Stimulated activated CD8-positive, alpha-beta memory T cell treated with anti-CD3 and anti-CD28 coated beads, Interleukin-4, amount 100 ng/mL, for 1 hour (primary cell): Measurements from ENCODE around the gene COL19A1.
"Not testable (repeated sequence)": the region's sequence is repeated elsewhere in the genome, so short reads cannot be mapped to it uniquely, and the experiment has no call there.

ENCODE experiments used
- DNase-seq, 2 donors: peaks; one replicate each; pipeline ENCODE4 v3.0.0-alpha.2; 2020; ENCODE audit warnings: low read depth in 2 of 2, low spot score in 1 of 2

COL19A1 gene

DNA sequence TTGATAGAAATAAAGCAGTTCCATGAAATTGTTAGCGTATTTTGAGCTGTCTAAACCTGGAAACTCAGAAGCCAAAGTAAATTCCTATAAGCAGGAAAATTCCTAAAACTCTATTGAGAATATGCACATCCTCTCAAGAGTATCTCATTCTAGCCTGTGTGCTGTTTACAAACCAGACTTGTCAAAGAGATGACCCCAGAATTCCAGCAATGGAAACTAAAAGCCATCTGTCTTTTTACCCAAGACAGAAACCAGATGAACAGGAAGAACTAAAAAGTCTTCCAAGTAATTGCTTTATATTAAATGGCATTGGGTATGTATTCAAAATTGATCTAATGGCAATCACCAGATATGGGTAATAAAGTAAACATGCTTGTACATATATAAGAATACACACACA lies 92.6 kb downstream of the COL19A1 start:
- no peak for DNase-seq

DNA sequence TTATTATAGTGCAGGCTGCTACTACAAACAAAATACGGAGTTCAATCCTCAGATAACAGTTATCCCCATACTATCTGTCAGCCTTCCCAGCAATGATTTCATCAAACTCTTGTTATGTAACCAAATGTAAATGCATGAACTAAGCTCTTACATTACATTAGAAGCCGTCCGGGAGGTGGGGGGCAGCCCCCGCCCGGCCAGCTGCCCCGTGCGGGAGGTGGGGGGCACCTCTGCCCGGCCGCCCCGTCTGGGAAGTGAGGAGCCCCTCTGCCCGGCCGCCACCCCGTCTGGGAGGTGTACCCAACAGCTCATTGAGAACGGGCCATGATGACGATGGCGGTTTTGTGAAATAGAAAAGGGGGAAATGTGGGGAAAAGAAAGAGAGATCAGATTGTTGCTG lies 99.6 kb downstream of the COL19A1 start:
- not testable (repeated sequence) for DNase-seq

DNA sequence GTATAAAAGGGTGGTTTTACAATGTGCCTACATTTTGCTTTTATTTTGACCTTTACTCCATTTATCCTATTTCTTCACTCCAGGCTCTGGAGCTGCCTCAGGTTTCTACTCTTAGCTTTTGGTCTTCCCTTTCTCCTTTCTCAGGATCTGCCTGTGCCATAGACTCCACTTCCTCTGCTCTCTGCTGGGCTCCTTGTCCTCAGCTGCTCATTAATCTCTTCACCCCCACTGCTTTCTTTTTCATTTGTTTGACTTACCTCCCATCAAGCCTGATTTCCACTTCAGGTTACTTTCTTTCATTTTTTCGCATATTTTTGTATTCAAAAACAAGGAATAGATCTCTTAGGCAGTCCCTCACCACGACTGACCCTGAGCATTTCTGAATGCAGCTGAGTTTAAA lies 106.8 kb downstream of the COL19A1 start:
- DNase-seq, result no peak

DNA sequence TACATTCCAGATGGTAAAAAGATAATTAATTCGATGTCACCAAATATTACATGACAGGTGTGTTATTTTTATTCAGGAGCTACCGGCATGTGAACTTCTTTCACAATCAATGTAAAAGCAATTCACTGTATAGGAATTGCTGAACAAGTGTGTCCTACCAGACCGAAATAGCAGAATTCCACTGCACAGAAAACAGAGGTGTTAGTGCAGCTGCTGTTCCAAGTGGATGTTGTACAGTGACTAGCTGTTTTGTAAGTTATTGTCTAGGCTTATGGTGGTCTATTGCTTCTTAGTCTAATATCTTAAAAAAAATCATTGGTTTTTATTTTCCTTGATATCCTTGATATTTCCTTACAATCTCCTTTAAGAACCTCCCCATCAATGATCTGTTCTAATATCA lies 107.4 kb downstream of the COL19A1 start:
- no peak for DNase-seq

DNA sequence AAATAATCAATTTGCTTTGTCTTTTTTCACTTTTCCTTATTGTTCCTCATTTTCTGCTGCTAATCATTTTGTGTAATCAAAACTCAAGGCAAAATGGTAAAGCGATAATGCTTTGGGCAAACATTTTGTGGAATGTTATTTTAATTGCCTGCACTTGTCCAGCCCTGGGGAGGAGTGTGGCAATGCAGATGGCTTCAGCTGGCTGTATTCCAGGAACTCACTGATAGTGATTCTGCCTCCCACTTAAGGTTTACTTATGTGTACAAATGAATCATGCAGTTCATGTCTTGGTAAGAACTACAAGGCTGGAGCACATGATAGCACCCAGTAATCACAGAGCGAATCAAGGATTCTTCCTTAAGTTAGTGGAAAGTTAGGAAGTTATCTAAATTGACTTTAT lies 107.8 kb downstream of the COL19A1 start:
- no peak for DNase-seq

DNA sequence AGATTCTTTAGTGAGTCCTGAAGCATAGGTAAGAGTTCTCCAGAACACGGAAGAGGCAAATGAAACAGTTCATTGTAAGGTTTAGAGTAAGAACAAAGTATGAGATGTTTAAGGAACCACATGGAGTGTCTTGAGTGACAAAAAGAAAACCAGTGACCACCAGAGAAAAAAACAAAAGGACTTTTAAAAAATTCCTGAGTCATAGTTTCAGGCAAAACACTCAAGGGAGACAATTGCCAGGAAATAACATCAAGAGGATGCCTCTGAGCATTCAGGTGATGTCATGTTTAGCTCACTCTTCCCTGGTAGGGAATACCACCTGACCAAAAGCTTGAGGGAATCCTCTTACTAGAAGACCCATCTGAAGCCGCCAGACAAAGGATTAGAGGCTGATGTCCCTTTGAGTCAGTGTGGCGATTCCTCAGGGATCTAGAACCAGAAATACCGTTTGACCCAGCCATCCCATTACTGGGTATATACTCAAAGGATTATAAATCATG lies 110.3 kb downstream of the COL19A1 start:
- no peak for DNase-seq

DNA sequence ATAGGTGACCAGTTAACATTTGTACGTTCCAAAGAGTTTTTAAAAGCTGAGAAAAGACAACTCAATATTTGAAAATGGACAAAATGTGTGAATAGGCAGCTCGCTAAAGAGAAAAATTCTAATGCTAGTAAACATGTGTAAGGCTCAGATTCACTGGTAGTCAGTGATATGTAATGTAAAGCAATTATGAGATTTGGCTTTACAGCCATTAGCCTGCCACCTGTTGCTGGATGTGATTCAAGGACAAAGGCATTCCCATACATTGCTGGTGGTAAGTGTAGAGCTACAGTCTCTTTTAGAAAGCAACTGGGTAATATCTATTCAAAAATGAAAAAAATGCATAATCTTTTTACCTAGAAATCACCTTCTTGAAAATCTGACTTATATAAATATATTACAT lies 114.3 kb downstream of the COL19A1 start:
- DNase-seq, result no peak

DNA sequence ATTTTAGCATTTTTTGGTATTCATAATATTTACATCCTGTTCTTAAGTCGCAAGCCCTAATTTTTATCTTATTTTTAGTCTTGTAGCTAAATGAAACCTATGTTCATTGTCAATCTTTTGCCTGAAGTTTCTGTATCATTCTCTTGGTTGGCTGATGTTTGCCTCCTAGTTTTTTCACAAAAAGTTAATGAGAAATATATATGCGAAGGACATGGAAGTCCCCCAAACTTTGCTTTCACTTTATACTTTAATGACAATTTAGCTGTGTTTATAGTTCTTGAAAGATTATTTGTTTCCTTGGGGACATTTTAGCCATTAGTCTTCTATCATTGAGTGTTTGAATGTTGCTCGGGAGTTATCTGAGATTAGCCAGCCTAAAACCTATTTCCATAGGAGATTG lies 118.2 kb downstream of the COL19A1 start:
- DNase-seq, result no peak

DNA sequence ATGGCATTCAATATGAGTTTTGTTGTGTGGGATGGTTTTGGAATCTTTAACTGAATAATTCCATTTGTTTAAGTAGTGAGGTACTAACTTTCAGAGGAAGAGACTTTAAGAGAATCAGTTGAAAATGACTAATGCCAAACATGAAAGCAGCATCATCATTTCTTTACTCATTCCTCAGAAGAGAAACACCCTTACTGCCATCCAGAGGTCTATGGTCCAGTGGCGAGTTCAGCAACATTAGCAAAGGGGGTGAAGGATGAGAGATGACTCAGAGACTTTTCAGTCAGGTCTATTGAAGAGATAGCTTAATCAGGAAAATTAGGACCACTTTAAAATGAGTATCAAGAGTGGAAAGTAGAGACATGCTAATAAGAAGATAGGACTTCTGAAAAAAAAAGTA lies 118.8 kb downstream of the COL19A1 start:
- DNase-seq, result no peak

DNA sequence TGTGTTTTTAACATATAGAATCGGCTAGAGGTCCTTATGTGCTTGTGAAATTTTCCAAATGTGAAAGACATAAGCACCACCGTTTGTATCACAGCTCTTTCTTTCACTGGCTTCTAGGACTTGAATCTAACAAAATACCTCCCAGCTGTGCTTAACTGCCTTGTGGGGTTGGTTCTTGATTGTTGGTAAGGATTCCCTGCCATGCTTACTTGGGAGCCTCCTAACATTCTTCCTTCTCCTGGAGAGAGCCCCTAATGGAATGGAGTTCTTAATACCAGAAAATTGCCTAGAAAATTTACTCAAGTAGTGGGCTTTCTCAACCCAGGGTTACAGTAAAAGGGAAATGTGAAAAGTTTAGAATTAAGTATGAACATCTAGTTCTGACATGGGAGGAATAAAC lies 121.2 kb downstream of the COL19A1 start:
- no peak for DNase-seq

DNA sequence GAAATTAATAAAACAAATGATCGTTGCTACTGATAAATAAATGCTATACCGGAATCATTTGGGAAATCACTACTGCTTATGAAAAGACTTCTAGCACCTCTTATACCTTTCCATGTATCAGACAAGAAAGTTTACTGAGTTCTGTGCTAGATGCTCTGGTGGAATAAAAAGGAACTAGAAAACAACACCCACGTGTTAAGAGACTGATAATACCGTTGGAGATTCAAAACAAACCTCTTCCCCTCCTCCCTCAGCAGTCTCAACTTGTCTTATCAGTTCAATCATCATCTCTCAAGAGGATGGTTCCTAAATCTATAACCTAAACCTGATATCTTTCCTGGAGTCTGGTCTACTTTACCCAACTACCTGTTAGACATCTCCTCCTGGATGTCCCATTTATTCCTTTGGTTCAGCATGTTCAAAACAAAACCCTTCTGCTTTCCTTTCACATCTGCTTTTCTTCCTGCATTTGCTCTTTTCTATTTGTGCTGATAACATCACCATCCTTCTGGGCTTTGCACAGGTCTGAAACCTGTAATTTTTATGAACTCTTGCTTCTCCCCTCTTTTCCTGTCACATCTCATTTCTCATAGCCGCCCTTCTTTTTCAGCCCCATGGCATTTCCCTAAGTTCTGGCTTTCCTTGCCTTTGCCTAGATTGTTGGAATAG lies 122.2 kb downstream of the COL19A1 start:
- no peak for DNase-seq

DNA sequence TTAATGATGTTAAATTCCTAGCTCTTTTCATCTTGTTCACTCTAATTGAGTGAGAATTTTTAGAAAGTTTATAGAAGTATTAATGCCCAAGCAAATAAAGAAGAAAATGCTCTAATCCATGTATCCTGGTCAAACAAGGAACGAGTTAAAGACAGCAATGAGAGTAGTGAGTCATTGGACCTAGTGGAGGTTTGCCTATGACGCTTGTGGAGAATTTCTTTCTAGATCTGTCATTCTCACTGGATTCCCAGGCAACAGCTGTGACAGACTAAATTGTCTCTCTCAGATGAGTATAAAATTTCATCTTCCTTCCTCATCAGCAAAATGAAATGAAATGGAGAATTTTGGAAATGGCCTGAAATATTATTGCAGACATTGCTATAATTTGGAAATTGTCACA lies 127.9 kb downstream of the COL19A1 start:
- no peak for DNase-seq

DNA sequence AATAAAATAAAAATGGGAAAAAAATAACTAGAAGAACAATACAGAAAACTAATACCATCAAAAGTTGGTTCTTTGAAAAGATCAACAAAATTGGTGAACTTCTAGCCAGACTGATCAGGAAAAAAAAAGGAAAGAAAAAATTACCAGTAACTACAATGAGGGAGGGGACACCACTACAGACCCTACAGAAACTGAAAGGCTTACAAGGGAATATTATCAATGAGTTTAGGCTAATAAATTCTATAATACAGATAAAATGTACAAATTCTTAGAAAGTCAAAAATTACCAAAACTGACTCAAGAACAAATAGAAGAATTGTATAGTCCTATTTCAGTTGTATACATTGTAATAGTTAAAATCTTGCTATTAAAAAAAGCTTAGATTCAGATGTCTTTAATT lies 141.8 kb downstream of the COL19A1 start:
- DNase-seq, result no peak

DNA sequence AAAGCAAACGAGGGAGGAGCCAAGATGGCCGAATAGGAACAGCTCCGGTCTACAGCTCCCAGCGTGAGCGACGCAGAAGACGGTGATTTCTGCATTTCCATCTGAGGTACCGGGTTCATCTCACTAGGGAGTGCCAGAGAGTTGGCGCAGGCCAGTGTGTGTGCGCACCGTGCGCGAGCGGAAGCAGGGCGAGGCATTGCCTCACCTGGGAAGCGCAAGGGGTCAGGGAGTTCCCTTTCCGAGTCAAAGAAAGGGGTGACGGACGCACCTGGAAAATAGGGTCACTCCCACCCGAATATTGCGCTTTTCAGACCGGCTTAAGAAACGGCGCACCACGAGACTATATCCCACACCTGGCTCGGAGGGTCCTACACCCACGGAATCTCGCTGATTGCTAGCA lies 144.0 kb downstream of the COL19A1 start:
- not testable (repeated sequence) for DNase-seq

DNA sequence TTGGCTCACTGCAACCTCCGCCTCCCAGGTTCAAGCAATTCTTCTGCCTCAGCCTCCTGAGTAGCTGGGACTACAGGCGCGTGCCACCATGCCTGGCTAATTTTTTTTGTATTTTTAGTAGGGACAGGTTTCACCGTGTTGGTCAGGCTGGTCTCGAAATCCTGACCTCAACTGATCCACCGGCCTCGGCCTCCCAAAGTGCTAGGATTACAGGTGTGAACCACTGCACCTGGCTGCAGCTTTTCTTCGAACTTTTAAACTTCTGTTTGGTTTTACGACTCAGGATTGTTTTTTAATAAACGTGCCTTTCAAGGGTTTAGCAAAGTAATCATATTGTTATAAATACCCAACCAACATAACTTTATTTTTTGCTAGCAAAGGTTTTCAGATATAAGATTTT lies 156.8 kb downstream of the COL19A1 start:
- DNase-seq, result not testable (repeated sequence)

DNA sequence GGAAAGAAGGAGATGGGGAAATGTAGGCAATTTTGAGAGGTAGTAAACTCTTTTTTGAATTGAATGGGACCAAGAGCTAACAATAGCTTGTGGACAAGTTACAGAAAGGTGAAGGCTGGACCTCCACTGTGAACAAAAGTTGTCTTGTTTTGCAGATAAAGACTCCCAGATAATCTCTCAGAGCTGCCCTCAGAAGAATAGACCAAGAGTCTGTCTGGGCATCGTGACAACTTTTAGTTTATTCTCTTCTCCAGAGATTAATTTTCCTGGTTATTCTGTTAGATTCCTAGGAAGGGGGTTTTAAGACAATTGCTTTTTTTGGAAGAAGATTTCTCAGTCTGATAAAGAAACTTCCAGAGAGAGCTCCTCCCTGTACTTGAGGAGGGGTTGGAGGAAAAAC lies 161.9 kb downstream of the COL19A1 start:
- no peak for DNase-seq

DNA sequence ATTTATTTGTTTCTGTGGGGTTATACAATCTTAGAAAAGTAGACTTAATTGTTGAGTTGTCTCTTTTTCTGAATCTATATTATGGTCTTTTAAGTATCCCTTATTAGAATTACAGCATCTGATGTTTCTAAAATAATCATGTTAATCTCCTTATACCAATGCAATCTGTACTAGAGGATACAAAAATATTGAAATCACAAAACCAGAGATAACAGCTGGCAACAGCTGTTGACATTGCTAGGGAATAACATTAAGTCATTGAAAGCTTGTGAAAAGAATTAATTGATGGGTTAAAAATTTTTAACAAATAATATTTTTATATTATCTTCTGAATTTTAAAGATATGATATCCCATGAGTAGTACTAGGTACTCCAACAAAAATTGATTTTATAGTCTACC lies 162.6 kb downstream of the COL19A1 start:
- no peak for DNase-seq

DNA sequence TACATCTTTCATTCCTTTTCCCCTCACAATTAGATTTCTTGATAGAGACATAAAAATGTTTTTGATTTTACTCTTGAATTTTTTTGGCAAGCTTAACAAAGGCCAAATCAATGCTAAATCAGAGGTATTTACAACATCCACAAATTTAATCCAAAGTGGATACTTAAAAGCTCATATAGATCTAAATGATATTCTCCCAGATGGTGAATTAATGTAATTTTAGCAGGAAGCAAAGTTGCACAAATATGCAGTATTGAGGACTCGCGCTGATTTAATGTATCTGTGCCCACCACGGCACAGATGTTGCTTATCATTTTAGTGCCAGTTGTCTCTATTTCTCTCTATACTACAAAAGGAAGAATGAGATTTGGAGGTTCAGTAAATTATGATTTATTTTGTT lies 167.4 kb downstream of the COL19A1 start:
- DNase-seq, result no peak

DNA sequence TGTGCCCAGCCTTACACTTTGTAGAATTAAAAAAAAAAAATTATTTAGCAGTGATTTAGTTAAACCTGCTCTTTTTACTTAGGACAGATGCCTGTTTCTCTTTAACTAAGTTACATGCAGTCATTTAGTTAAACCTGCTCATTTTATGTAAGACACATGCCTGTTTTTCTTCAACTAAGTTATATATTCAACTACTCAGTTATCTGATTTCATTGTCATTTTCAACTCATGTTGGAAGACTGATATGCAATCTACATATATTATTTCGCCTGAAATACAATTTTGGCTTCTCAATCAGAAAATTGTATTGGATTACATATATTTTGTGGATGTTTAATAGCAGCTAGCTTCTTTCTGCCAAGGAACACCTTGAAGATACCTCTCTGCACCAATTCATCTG lies 171.1 kb downstream of the COL19A1 start:
- no peak for DNase-seq

DNA sequence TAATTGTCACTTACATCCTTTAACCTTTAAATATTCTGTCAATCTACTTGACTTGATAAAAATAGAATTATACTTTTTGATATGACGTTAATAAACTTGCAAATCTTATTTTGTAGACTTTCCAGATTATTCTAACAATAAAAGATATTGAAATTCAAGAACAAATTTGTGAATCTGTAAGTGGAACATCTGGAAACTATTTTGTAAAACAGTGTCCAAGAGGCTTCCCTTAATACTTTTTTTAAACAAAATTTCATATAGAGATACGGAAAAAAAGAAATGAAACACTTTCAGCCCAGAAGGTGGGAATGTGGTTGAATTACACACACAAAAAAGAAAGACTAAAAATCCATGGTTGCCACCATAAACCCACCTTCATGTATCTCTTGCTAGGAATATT lies 174.4 kb downstream of the COL19A1 start:
- no peak for DNase-seq

DNA sequence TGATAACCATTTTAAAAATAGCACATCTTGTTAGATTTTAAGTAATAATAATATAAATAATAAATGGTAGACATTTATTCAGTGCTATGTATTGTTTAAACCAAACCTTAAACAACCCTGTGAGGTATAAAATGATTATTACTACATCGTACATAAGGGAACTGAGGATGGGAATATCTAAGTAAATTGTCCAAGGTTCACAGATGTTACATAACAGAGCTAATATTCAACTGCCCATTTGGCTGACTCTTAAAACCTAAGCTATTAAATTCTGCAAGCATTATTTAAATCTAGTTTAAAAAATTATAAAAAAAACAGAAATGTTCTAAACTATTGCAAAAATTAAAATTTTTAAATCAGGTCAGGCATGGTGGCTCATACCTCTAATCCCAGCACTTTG lies 175.1 kb downstream of the COL19A1 start:
- DNase-seq, result no peak

DNA sequence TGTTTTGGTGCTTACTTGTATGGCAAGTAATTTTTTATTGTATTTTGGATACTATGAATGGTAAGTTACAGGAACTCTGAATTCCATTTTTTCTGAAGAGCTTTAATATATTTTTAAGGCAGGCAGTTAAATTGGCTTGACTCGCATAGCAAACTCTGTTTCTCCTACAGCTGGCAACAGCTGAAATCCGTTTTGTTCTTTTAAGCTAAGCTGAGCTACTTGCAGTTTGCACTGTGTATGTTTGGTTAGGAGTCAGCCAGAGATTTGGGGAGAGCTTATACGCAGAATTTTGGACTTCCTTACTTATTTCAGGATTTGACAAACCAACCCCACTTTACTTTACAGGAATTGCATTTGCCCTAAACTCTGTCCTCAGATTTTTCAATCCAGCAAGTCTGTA lies 179.1 kb downstream of the COL19A1 start:
- no peak for DNase-seq
